NT2/D1 (cell line): ENCODE data around the gene CCND2.

Experiments
- DNase-seq: peaks from one replicate; pipeline ENCODE4 v3.0.0-alpha.2; 2011; ENCODE audit warnings: low read depth, low spot score
- H3K27me3 ChIP-seq: 2 replicates; pipeline ENCODE4 v1.6.0; 2011; ENCODE audit warnings: mild to moderate bottlenecking; ENCODE audit not compliant: insufficient read length, insufficient read depth
- H3K36me3 ChIP-seq: 2 replicates; pipeline ENCODE4 v1.6.1; 2011; ENCODE audit warnings: mild to moderate bottlenecking, low read length, mixed read lengths; ENCODE audit not compliant: insufficient read depth, insufficient read length
- H3K4me1 ChIP-seq: 2 replicates; pipeline ENCODE4 v1.5.1; 2011; ENCODE audit not compliant: insufficient read depth, insufficient read length
- H3K4me3 ChIP-seq: 2 replicates; pipeline ENCODE4 v1.5.1; 2011; ENCODE audit warnings: low read depth; ENCODE audit not compliant: insufficient read length
- H3K9ac ChIP-seq: 2 replicates; pipeline ENCODE4 v1.6.0; 2011; ENCODE audit warnings: low read depth; ENCODE audit not compliant: insufficient read length
- H3K9me3 ChIP-seq: 2 replicates; pipeline ENCODE4 v1.5.1; 2011; ENCODE audit warnings: mild to moderate bottlenecking, low read length; ENCODE audit not compliant: insufficient read depth
- SUZ12 ChIP-seq: IDR thresholded peaks from 2 replicates; pipeline ENCODE4 v1.6.1; 2011; ENCODE audit not compliant: insufficient read length, insufficient read depth; ENCODE audit errors: extremely low read depth
- YY1 ChIP-seq: IDR thresholded peaks from 2 replicates; pipeline ENCODE4 v1.6.1; 2011; ENCODE audit not compliant: insufficient read length, insufficient read depth
- ZNF274 ChIP-seq: IDR thresholded peaks from 2 replicates; pipeline ENCODE4 v1.6.1; 2011; ENCODE audit warnings: mild to moderate bottlenecking, low read depth, low read length

The CCND2 gene

GRCh38 chr12:4244868-4245267 is 28.7 kb upstream of the CCND2 start:
- no peaks in the 10 kb centered on the region for H3K27me3 ChIP-seq
- no peaks in the 10 kb centered on the region for H3K9me3 ChIP-seq
- no peak overlapping the region for H3K4me3 ChIP-seq
- no peak overlapping the region for H3K9ac ChIP-seq
- DNase-seq = no peak
- no peaks in the 10 kb centered on the region for H3K36me3 ChIP-seq
- peaks cover 18% of the 10 kb centered on the region for H3K4me1 ChIP-seq
- TF ChIP-seq ZNF274 (no peak), YY1 (no peak), SUZ12 (no peak)

GRCh38 chr12:4245446-4245845 is 28.1 kb upstream of the CCND2 start:
- H3K9ac ChIP-seq = no peak overlapping the region
- TF ChIP-seq YY1 (no peak), SUZ12 (no peak), ZNF274 (no peak)
- H3K4me3 ChIP-seq = no peak overlapping the region
- DNase-seq = no peak
- H3K4me1 ChIP-seq = peaks cover 13% of the 10 kb centered on the region
- H3K9me3 ChIP-seq = no peaks in the 10 kb centered on the region
- no peaks in the 10 kb centered on the region for H3K27me3 ChIP-seq
- H3K36me3 ChIP-seq = no peaks in the 10 kb centered on the region

GRCh38 chr12:4246116-4246515 is 27.4 kb upstream of the CCND2 start:
- H3K4me3 ChIP-seq = no peak overlapping the region
- DNase-seq = no peak
- no peak overlapping the region for H3K9ac ChIP-seq
- H3K9me3 ChIP-seq = no peaks in the 10 kb centered on the region
- peaks cover 7% of the 10 kb centered on the region for H3K4me1 ChIP-seq
- TF ChIP-seq ZNF274 (no peak), SUZ12 (no peak), YY1 (no peak)
- H3K27me3 ChIP-seq = no peaks in the 10 kb centered on the region
- no peaks in the 10 kb centered on the region for H3K36me3 ChIP-seq

- H3K4me3 ChIP-seq = no peak overlapping the region
These were observed 22.9 kb upstream of the CCND2 start for GRCh38 chr12:4250691-4251090.

GRCh38 chr12:4251216-4251891 is 22.2 kb upstream of the CCND2 start:
- H3K4me3 ChIP-seq = no peak overlapping the region
- no peak overlapping the region for H3K9ac ChIP-seq
- no peaks in the 10 kb centered on the region for H3K9me3 ChIP-seq
- no peak for TF ChIP-seq ZNF274
- no peak for TF ChIP-seq YY1
- no peak for TF ChIP-seq SUZ12
- no peaks in the 10 kb centered on the region for H3K36me3 ChIP-seq
- H3K4me1 ChIP-seq = peaks cover 4% of the 10 kb centered on the region
- H3K27me3 ChIP-seq = peaks cover 5% of the 10 kb centered on the region
- no peak for DNase-seq

More at GRCh38 chr12:4250691-4251090, 22.9 kb upstream of the CCND2 start:
- no peaks in the 10 kb centered on the region for H3K9me3 ChIP-seq
- H3K27me3 ChIP-seq = peaks cover 5% of the 10 kb centered on the region
- no peak for TF ChIP-seq YY1
- TF ChIP-seq ZNF274 = no peak
- TF ChIP-seq SUZ12 = no peak
- peaks cover 4% of the 10 kb centered on the region for H3K4me1 ChIP-seq
- DNase-seq = no peak
- no peaks in the 10 kb centered on the region for H3K36me3 ChIP-seq
- H3K9ac ChIP-seq = no peak overlapping the region

GRCh38 chr12:4251967-4252366 is 21.6 kb upstream of the CCND2 start:
- no peaks in the 10 kb centered on the region for H3K9me3 ChIP-seq
- no peak overlapping the region for H3K4me3 ChIP-seq
- H3K9ac ChIP-seq = no peak overlapping the region
- TF ChIP-seq ZNF274 = no peak
- H3K36me3 ChIP-seq = no peaks in the 10 kb centered on the region
- DNase-seq = no peak
- H3K27me3 ChIP-seq = peaks cover 5% of the 10 kb centered on the region
- H3K4me1 ChIP-seq = peaks cover 4% of the 10 kb centered on the region

- no peak overlapping the region for H3K4me3 ChIP-seq
These were observed 21.0 kb upstream of the CCND2 start for GRCh38 chr12:4252601-4253000.

More at GRCh38 chr12:4252601-4253000, 21.0 kb upstream of the CCND2 start:
- TF ChIP-seq SUZ12 (no peak), YY1 (no peak), ZNF274 (no peak)
- H3K4me1 ChIP-seq = peaks cover 4% of the 10 kb centered on the region
- no peaks in the 10 kb centered on the region for H3K9me3 ChIP-seq
- no peak overlapping the region for H3K9ac ChIP-seq
- no peaks in the 10 kb centered on the region for H3K36me3 ChIP-seq
- peaks cover 5% of the 10 kb centered on the region for H3K27me3 ChIP-seq
- no peak for DNase-seq
